Activated CD4-positive, alpha-beta memory T cell treated with anti-CD3 and anti-CD28 coated beads, Interleukin-2, amount 10 ng/mL, durations not matched to agents 7 days and 5 days (primary cell): Measurements from ENCODE around the gene VAV2. TPM values are rescaled to one million over a fixed set of nuclear protein-coding genes. Genes with fewer than 3 reads are reported as not detected.

Experiments used
- CTCF ChIA-PET: fragments of 350-600 bp; sonication (Branson Sonifier 250); formaldehyde crosslinking; loops from one replicate; lab custom pipeline; 2021; ENCODE audit warnings: antibody characterized with exemption, inconsistent platforms; lab: Charles Lee
- POLR2A ChIA-PET: fragments of 350-600 bp; sonication (Branson Sonifier 250); formaldehyde crosslinking; loops from one replicate; lab custom pipeline; 2021; ENCODE audit warnings: antibody characterized with exemption; lab: Charles Lee
- DNase-seq: peaks from one replicate; pipeline ENCODE4 v3.0.0-alpha.2; 2020
- H3K27ac Mint-ChIP-seq: one replicate; pipeline ENCODE4 v1.8.0; 2021; ENCODE audit warnings: mild to moderate bottlenecking, mixed read lengths
- H3K27me3 Mint-ChIP-seq: one replicate; pipeline ENCODE4 v1.8.0; 2021; ENCODE audit warnings: mixed read lengths
- H3K36me3 Mint-ChIP-seq: one replicate; pipeline ENCODE4 v1.8.0; 2021; ENCODE audit warnings: low read depth, mixed read lengths
- H3K4me1 Mint-ChIP-seq: one replicate; pipeline ENCODE4 v1.8.0; 2021; ENCODE audit warnings: mixed read lengths
- H3K4me3 Mint-ChIP-seq: one replicate; pipeline ENCODE4 v1.8.0; 2021; ENCODE audit warnings: mild to moderate bottlenecking, mixed read lengths
- H3K9me3 Mint-ChIP-seq: one replicate; pipeline ENCODE4 v1.8.0; 2021; ENCODE audit warnings: mixed read lengths
- total RNA-seq, 2 experiments: library from RNA; stranded (reverse); gene quantifications; one replicate each; pipeline ENCODE4 v1.2.3, GENCODE V29; 2021

The VAV2 gene
- total RNA-seq, 2 experiments from 2014 or later = 2.4 to 2.9 TPM

GRCh38 chr9:133814586-133815208, 177.4 kb downstream of the VAV2 start:
- no peaks in the 10 kb centered on the region for H3K4me1 Mint-ChIP-seq
- no peaks in the 10 kb centered on the region for H3K36me3 Mint-ChIP-seq
- CTCF ChIA-PET = no interaction called here
- no peak overlapping the region for H3K27ac Mint-ChIP-seq
- H3K9me3 Mint-ChIP-seq = no peaks in the 10 kb centered on the region
- POLR2A ChIA-PET = no interaction called here
- no peaks in the 10 kb centered on the region for H3K27me3 Mint-ChIP-seq
- no peak overlapping the region for H3K4me3 Mint-ChIP-seq
- DNase-seq = no peak

GRCh38 chr9:133813749-133814585, 178.2 kb downstream of the VAV2 start:
- DNase-seq = no peak
- H3K27ac Mint-ChIP-seq = no peak overlapping the region
- no peaks in the 10 kb centered on the region for H3K36me3 Mint-ChIP-seq
- no peaks in the 10 kb centered on the region for H3K27me3 Mint-ChIP-seq
- no peaks in the 10 kb centered on the region for H3K4me1 Mint-ChIP-seq
- H3K9me3 Mint-ChIP-seq = no peaks in the 10 kb centered on the region
- CTCF ChIA-PET = no interaction called here
- POLR2A ChIA-PET = no interaction called here
- no peak overlapping the region for H3K4me3 Mint-ChIP-seq

DNA sequence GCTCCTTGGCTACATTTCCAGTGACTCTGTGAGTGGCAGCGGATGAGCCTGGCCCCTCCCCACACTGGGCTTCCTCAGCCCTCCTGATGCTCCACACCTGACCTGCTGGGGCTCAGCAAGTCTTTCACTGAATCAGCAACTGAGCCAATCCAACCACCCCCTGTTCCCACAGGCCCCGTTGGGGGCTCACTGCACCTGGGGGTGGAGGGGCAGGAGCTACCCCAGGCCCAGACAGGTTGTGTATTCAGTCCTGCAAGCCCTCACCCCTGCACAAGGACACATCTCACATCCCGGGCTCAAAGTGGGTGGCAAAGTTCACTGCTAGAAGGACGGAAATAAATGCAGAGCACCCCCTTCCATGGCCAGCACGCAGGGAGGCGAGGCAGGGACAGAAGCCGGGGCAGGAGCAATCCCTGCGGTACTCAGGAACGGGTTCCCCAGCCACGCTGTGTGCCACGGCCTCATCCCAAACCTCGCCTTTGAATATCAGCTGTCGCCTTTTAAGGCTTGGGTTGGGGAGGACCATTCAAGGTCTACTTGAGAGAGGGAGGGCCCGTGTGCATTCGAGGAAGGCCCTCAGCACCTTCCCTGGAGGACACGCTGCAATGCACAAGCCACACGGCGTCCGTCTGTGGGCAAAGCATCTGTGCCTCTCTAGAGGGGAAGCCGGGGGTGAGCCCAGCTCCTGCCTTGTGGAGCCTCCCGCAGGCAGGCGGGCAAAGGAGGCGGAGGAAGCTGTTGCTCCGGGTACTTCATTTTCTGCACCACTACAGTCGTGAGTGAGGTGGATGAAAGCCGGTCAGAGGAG, 179.0 kb downstream of the VAV2 start:
- POLR2A ChIA-PET = no interaction called here
- no peak for DNase-seq
- Mint-ChIP-seq H3K27me3 (no peaks in the 10 kb centered on the region), H3K4me3 (no peak overlapping the region), H3K27ac (no peak overlapping the region), H3K36me3 (no peaks in the 10 kb centered on the region), H3K4me1 (no peaks in the 10 kb centered on the region), H3K9me3 (no peaks in the 10 kb centered on the region)
- CTCF ChIA-PET = no interaction called here

GRCh38 chr9:133812077-133812868, 179.9 kb downstream of the VAV2 start:
- no peak for DNase-seq
- Mint-ChIP-seq H3K27ac (no peak overlapping the region), H3K4me3 (no peak overlapping the region), H3K9me3 (no peaks in the 10 kb centered on the region), H3K27me3 (no peaks in the 10 kb centered on the region), H3K36me3 (no peaks in the 10 kb centered on the region), H3K4me1 (no peaks in the 10 kb centered on the region)
- POLR2A ChIA-PET = no interaction called here
- CTCF ChIA-PET = no interaction called here

DNA sequence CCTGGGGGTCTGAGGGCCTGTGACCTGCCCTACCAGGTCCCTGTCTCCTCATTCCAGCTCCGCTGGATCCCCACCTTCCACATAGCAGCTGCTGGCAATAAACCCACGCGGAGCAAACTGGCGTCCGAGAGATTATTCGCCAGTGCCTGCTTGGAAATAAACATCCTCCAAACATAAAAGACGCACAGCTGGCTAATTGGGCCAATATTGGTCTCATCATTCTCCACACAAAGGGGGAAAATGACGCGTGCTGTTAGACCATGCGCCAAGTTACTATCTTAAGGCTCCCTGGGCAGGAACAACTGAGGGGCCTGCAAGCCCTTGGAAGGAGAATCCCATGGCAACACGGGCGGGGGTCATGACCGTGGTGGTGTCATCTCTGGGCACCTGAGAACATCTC, 180.7 kb downstream of the VAV2 start:
- Mint-ChIP-seq H3K27me3 (no peaks in the 10 kb centered on the region), H3K36me3 (no peaks in the 10 kb centered on the region), H3K27ac (no peak overlapping the region), H3K4me3 (no peak overlapping the region), H3K4me1 (no peaks in the 10 kb centered on the region), H3K9me3 (no peaks in the 10 kb centered on the region)
- ChIA-PET POLR2A (no interaction called here), CTCF (no interaction called here)
- DNase-seq = no peak

GRCh38 chr9:133810556-133811195, 181.4 kb downstream of the VAV2 start:
- ChIA-PET POLR2A (no interaction called here), CTCF (no interaction called here)
- Mint-ChIP-seq H3K4me3 (no peak overlapping the region), H3K9me3 (no peaks in the 10 kb centered on the region), H3K4me1 (no peaks in the 10 kb centered on the region), H3K27ac (no peak overlapping the region), H3K27me3 (no peaks in the 10 kb centered on the region), H3K36me3 (no peaks in the 10 kb centered on the region)
- DNase-seq = no peak

DNA sequence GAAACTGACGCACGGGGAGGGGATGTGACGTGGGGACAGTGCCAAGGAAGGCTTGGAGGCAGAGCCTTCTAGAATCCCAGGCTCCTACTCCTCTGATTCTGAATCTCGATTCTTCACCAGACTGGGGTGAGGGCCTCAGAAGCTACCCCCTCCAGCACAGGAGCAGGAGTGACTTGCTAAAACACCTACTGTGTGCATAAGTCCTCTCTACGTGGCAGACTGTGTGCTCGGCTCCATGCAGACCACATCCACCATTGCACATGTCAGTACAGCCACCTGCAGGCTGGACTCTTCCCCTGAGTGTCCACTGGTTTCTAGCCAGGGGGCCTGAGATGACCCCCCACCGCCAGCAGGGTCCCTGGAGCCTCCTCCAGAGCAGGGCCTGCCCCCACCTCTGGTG, 182.8 kb downstream of the VAV2 start:
- Mint-ChIP-seq H3K27me3 (no peaks in the 10 kb centered on the region), H3K4me1 (no peaks in the 10 kb centered on the region), H3K4me3 (no peak overlapping the region), H3K36me3 (no peaks in the 10 kb centered on the region), H3K9me3 (no peaks in the 10 kb centered on the region), H3K27ac (no peak overlapping the region)
- CTCF ChIA-PET = no interaction called here
- no peak for DNase-seq
- POLR2A ChIA-PET = no interaction called here

GRCh38 chr9:133807818-133808217, 184.3 kb downstream of the VAV2 start:
- H3K27me3 Mint-ChIP-seq = no peaks in the 10 kb centered on the region
- H3K36me3 Mint-ChIP-seq = no peaks in the 10 kb centered on the region
- ChIA-PET CTCF (interaction anchor here (0.5 kb wide), 1 partner anchor 62 kb away, joined by 3 read pairs; no protein-coding TSS in a partner anchor), POLR2A (no interaction called here)
- H3K4me3 Mint-ChIP-seq = no peak overlapping the region
- H3K27ac Mint-ChIP-seq = no peak overlapping the region
- no peak for DNase-seq
- H3K9me3 Mint-ChIP-seq = no peaks in the 10 kb centered on the region
- H3K4me1 Mint-ChIP-seq = no peaks in the 10 kb centered on the region

DNA sequence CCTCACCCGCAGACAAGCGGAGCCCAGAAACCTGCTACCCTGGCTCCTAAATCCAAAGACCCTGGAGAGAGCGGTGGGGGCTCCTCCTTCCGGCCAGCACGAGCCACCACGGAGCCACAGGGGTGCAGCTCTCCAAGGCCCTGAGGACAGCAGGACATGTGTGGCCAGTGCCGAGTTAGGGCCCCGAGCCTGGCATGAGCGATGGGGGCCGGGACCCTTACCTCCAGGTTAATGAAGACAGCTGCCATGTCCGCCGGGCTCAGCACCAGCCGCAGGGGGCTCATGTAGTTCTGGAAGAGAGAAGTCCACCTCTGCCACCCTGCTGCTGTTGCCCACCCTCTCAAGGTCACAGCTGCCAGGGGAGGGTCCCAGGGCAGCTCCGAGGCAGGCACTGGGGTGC, 185.1 kb downstream of the VAV2 start:
- ChIA-PET POLR2A (no interaction called here), CTCF (interaction anchor here (0.5 kb wide), 1 partner anchor 61 kb away, joined by 3 read pairs; no protein-coding TSS in a partner anchor)
- Mint-ChIP-seq H3K9me3 (no peaks in the 10 kb centered on the region), H3K4me1 (no peaks in the 10 kb centered on the region), H3K36me3 (no peaks in the 10 kb centered on the region), H3K4me3 (no peak overlapping the region), H3K27ac (no peak overlapping the region), H3K27me3 (no peaks in the 10 kb centered on the region)
- no peak for DNase-seq

DNA sequence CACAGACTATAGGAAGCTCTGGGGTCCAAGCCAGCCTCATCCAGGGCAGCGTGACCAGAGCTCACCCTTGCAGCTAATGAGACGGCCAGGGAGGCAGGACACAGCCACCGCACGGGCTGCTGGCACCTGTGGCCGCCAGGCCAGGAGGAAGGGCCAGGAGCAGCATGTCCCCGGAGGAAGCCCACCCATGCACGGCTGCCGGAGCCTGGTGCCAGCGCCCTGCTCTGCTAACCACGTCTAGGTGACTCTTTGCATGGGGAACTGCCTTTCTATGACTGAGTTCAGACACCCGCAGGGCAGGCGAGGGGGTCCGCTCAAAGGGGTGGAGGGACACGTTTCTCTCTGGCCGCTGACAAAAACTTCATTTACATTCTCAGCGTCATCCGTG, 185.5 kb downstream of the VAV2 start:
- ChIA-PET CTCF (no interaction called here), POLR2A (no interaction called here)
- H3K27me3 Mint-ChIP-seq = no peaks in the 10 kb centered on the region
- no peak overlapping the region for H3K27ac Mint-ChIP-seq
- no peaks in the 10 kb centered on the region for H3K9me3 Mint-ChIP-seq
- DNase-seq = no peak
- H3K4me3 Mint-ChIP-seq = no peak overlapping the region
- no peaks in the 10 kb centered on the region for H3K4me1 Mint-ChIP-seq
- no peaks in the 10 kb centered on the region for H3K36me3 Mint-ChIP-seq

DNA sequence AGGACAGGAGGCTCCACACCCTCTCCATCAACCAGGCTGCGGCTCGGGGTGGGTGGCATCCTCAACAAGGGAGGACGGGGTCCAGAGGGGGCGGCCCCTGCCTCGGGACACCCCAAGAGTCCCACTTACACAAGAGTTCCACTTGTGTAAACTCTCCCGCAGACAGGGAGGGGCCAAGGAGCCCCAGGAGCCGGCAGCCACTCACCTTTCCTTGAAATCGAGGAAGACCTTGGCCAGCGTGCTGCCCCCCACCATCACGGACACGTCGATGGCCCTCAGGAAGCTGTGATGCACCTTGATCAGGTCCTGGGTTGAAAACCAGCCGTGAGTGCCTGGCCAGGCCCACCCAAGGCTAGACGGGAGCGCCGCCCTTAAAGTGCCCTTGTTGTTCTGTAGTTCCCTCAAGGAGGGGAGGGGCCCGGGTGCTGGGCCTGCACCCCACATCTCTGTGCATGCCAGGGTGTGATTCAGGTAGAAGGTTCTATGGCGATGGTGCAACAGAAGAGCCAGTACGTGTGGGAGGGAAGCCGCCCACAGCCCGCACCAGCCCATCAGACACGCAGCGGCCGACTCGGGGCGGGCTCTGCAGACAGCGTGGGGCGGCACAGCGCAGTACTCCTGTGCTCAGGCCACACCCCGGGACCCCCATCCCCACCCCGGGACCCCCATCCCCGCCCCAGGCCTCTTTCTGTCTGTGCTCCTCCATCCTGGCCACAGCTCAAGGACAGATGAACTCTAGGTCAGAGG, 186.1 kb downstream of the VAV2 start:
- Mint-ChIP-seq H3K36me3 (no peaks in the 10 kb centered on the region), H3K9me3 (no peaks in the 10 kb centered on the region), H3K27ac (no peak overlapping the region), H3K4me3 (no peak overlapping the region), H3K4me1 (no peaks in the 10 kb centered on the region), H3K27me3 (no peaks in the 10 kb centered on the region)
- ChIA-PET CTCF (no interaction called here), POLR2A (no interaction called here)
- DNase-seq = no peak

- H3K9me3 Mint-ChIP-seq = no peaks in the 10 kb centered on the region
- no peaks in the 10 kb centered on the region for H3K36me3 Mint-ChIP-seq
- no peak for DNase-seq
- no peaks in the 10 kb centered on the region for H3K4me1 Mint-ChIP-seq
- no peaks in the 10 kb centered on the region for H3K27me3 Mint-ChIP-seq
- ChIA-PET POLR2A (no interaction called here), CTCF (no interaction called here)
- H3K4me3 Mint-ChIP-seq = no peak overlapping the region
- H3K27ac Mint-ChIP-seq = no peak overlapping the region
Measured at GRCh38 chr9:133804199-133804598, 187.9 kb downstream of the VAV2 start.
